ENCODE data around the gene FIBCD1. TPM values are rescaled to one million over a fixed set of nuclear protein-coding genes. Genes with fewer than 3 reads are reported as not detected.

Gene FIBCD1
- polyA plus RNA-seq, 1 of the 3 experiments (the other 2 are of a cell fraction), result 1.3 TPM

- Histone ChIP-seq H3K4me2 (no peak overlapping the region), H3K9me3 (no peaks in the 10 kb centered on the region), H3K9me2 (no peaks in the 10 kb centered on the region), H4K20me1 (ENCODE audit: insufficient read depth) (no peaks in the 10 kb centered on the region), H3K36me3 (replicated peaks in 1 of 2; ENCODE audit: control insufficient read depth in 1 of 2, insufficient read depth in 2 of 2, low read length in 1 of 2) (no peaks in the 10 kb centered on the region), H3K79me2 (ENCODE audit: insufficient read depth) (no peaks in the 10 kb centered on the region), H2AFZ (ENCODE audit: low read depth) (no peak overlapping the region), H3K27me3 (ENCODE audit: insufficient read depth) (no peaks in the 10 kb centered on the region), H3K4me3 (ENCODE audit: low read depth in 2 of 2, low read length in 1 of 2) (no peak overlapping the region), H3F3A (replicated peaks; ENCODE audit: insufficient read depth) (no peaks in the 10 kb centered on the region), H3K9ac (no peak overlapping the region), H3K27ac (ENCODE audit: low read depth in 2 of 2, low read length in 1 of 2) (no peak overlapping the region), H3K4me1 (ENCODE audit: control insufficient read depth in 1 of 2, insufficient read depth in 2 of 2, low read depth in 1 of 2, low read length in 1 of 2) (peaks cover 0 to 8% of the 10 kb centered on the region in 2 experiments; a peak in 3 of 4 replicates)
- POLR2A ChIA-PET, result no interaction called here
- TF ChIP-seq RXRA (IDR thresholded peaks at IDR 0.05; ENCODE audit: borderline replicate concordance, low read depth) (no peak), TEAD4 (IDR thresholded peaks at IDR 0.05; ENCODE audit: borderline replicate concordance, insufficient read depth) (no peak), TAF1 (IDR thresholded peaks at IDR 0.05; ENCODE audit: borderline replicate concordance, low read depth, low read length) (no peak), SIN3A (IDR thresholded peaks at IDR 0.05; ENCODE audit: borderline replicate concordance, low read depth, low read length) (no peak), POLR2AphosphoS5 (IDR thresholded peaks at IDR 0.05; ENCODE audit: low read depth, low read length) (no peak), EP300 (IDR thresholded peaks at IDR 0.05; ENCODE audit: borderline replicate concordance in 1 of 2, low read depth in 1 of 2, low read length in 1 of 2) (no peak), IRF3 (IDR thresholded peaks at IDR 0.05; ENCODE audit: low read depth, low read length) (no peak), PBX3 (IDR thresholded peaks at IDR 0.05) (no peak), NFIC (IDR thresholded peaks at IDR 0.05; ENCODE audit: borderline replicate concordance) (no peak), GABPA (IDR thresholded peaks at IDR 0.05; ENCODE audit: low read depth) (no peak), YY1 (IDR thresholded peaks at IDR 0.05; ENCODE audit: low read depth) (no peak), ELF1 (IDR thresholded peaks at IDR 0.05) (no peak), JUND (IDR thresholded peaks at IDR 0.05) (no peak), RCOR1 (IDR thresholded peaks at IDR 0.05; ENCODE audit: low read length) (no peak), FOXM1 (IDR thresholded peaks at IDR 0.05; ENCODE audit: low read depth) (no peak), FOXJ3 (CRISPR knock-in tag; IDR thresholded peaks at IDR 0.05) (no peak), MXI1 (IDR thresholded peaks at IDR 0.05; ENCODE audit: low read depth, low read length) (no peak)
- TF ChIP-seq, protein P1, sequence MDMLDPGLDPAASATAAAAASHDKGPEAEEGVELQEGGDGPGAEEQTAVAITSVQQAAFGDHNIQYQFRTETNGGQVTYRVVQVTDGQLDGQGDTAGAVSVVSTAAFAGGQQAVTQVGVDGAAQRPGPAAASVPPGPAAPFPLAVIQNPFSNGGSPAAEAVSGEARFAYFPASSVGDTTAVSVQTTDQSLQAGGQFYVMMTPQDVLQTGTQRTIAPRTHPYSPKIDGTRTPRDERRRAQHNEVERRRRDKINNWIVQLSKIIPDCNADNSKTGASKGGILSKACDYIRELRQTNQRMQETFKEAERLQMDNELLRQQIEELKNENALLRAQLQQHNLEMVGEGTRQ (IDR thresholded peaks at IDR 0.05; ENCODE audit: borderline replicate concordance, low read depth, low read length), result no peak
- 83% methylated on average over 15 of the region's 15 CpGs for WGBS (ENCODE audit: low lambda C conversion rate)
- DNase-seq, result no peak
- CTCF ChIA-PET, result no interaction called here
Measured at GRCh38 chr9:130963337-130963908, 24.4 kb upstream of the FIBCD1 start.
